Trophoblast cell (in vitro differentiated cells and primary cell): ENCODE data around the gene XAB2.

Experiments used
- DNase-seq, 2 donors: peaks; one replicate each; pipeline ENCODE4 v3.0.0-alpha.2; 2016
- H2AFZ ChIP-seq: 2 replicates; pipeline ENCODE4 v1.6.1; 2013; ENCODE audit warnings: low read length, moderate library complexity, mild to moderate bottlenecking; ENCODE audit not compliant: insufficient read depth, poor library complexity
- H2AK5ac ChIP-seq: 2 replicates; pipeline ENCODE4 v1.6.1; 2013; ENCODE audit warnings: mild to moderate bottlenecking, low read length
- H2BK120ac ChIP-seq: 2 replicates; pipeline ENCODE4 v1.6.1; 2013; ENCODE audit warnings: low read length, mild to moderate bottlenecking, moderate library complexity; ENCODE audit not compliant: insufficient read depth, poor library complexity
- H2BK12ac ChIP-seq: 2 replicates; pipeline ENCODE4 v1.6.1; 2013; ENCODE audit warnings: mild to moderate bottlenecking, low read length, moderate library complexity
- H2BK5ac ChIP-seq: 2 replicates; pipeline ENCODE4 v1.6.1; 2013; ENCODE audit warnings: low read length, low read depth, moderate library complexity, mild to moderate bottlenecking; ENCODE audit not compliant: poor library complexity
- H3K14ac ChIP-seq: 2 replicates; pipeline ENCODE4 v1.6.1; 2013; ENCODE audit warnings: mild to moderate bottlenecking, low read length
- H3K18ac ChIP-seq: 2 replicates; pipeline ENCODE4 v1.6.1; 2013; ENCODE audit warnings: mild to moderate bottlenecking, low read length
- H3K23ac ChIP-seq: 2 replicates; pipeline ENCODE4 v1.6.1; 2013; ENCODE audit warnings: low read length
- H3K27ac ChIP-seq: 2 replicates; pipeline ENCODE4 v1.5.1; 2013; ENCODE audit warnings: low read depth, mild to moderate bottlenecking, inconsistent platforms, low read length, moderate library complexity
- H3K27me3 ChIP-seq: 2 replicates; pipeline ENCODE4 v1.6.1; 2013; ENCODE audit warnings: inconsistent platforms, mild to moderate bottlenecking, low read length, moderate library complexity; ENCODE audit not compliant: insufficient read depth
- H3K36me3 ChIP-seq, 2 experiments: 1 replicate in 1 of 2; 2 replicates in 1 of 2; pipeline ENCODE4 v1.6.1; 2013; ENCODE audit warnings: low read length in 2 of 2, mild to moderate bottlenecking in 2 of 2, moderate library complexity in 1 of 2; ENCODE audit not compliant: insufficient read depth in 2 of 2, control insufficient read depth in 1 of 2
- H3K4ac ChIP-seq: 2 replicates; pipeline ENCODE4 v1.6.1; 2013; ENCODE audit warnings: low read depth, mild to moderate bottlenecking, low read length, moderate library complexity
- H3K4me1 ChIP-seq, 2 experiments: 1 replicate in 1 of 2; 2 replicates in 1 of 2; pipeline ENCODE4 v1.6.1; 2013; ENCODE audit warnings: low read length in 2 of 2, mild to moderate bottlenecking in 2 of 2, moderate library complexity in 1 of 2; ENCODE audit not compliant: insufficient read depth in 2 of 2, control insufficient read depth in 1 of 2
- H3K4me2 ChIP-seq: 2 replicates; pipeline ENCODE4 v1.6.1; 2013; ENCODE audit warnings: inconsistent platforms, mild to moderate bottlenecking, low read length, moderate library complexity
- H3K4me3 ChIP-seq: 2 replicates; pipeline ENCODE4 v1.5.1; 2013; ENCODE audit warnings: mild to moderate bottlenecking, low read depth, low read length, inconsistent platforms
- H3K79me1 ChIP-seq: one replicate; pipeline ENCODE4 v1.6.1; 2013; ENCODE audit warnings: low read length
- H3K79me2 ChIP-seq: 2 replicates; pipeline ENCODE4 v1.6.1; 2013; ENCODE audit warnings: low read length, mild to moderate bottlenecking; ENCODE audit not compliant: control insufficient read depth, insufficient read depth, poor library complexity
- H3K9ac ChIP-seq: 2 replicates; pipeline ENCODE4 v1.6.1; 2013; ENCODE audit warnings: mild to moderate bottlenecking, low read length
- H3K9me3 ChIP-seq: 2 replicates; pipeline ENCODE4 v1.6.1; 2013; ENCODE audit warnings: low read depth, mild to moderate bottlenecking, control low read depth, inconsistent platforms, low read length; ENCODE audit not compliant: insufficient read depth
- H4K12ac ChIP-seq: 2 replicates; pipeline ENCODE4 v1.6.1; 2013; ENCODE audit warnings: low read depth, mild to moderate bottlenecking, low read length, moderate library complexity
- H4K8ac ChIP-seq: 2 replicates; pipeline ENCODE4 v1.6.1; 2013; ENCODE audit warnings: low read depth, mild to moderate bottlenecking, low read length, moderate library complexity
- H4K91ac ChIP-seq: one replicate; pipeline ENCODE4 v1.6.1; 2013; ENCODE audit warnings: low read depth, mild to moderate bottlenecking, low read length, moderate library complexity
- WGBS: extraction: QIAGEN DNeasy Blood & Tissue Kit; methylation state at CpG from one replicate; pipeline ENCODE4 v1.1.7; 2013; ENCODE audit warnings: missing lambda C conversion rate; ENCODE audit not compliant: insufficient read length, insufficient coverage; ENCODE audit errors: extremely low coverage; 5-methylcytosine and 5-hydroxymethylcytosine counted together

Gene XAB2

DNA sequence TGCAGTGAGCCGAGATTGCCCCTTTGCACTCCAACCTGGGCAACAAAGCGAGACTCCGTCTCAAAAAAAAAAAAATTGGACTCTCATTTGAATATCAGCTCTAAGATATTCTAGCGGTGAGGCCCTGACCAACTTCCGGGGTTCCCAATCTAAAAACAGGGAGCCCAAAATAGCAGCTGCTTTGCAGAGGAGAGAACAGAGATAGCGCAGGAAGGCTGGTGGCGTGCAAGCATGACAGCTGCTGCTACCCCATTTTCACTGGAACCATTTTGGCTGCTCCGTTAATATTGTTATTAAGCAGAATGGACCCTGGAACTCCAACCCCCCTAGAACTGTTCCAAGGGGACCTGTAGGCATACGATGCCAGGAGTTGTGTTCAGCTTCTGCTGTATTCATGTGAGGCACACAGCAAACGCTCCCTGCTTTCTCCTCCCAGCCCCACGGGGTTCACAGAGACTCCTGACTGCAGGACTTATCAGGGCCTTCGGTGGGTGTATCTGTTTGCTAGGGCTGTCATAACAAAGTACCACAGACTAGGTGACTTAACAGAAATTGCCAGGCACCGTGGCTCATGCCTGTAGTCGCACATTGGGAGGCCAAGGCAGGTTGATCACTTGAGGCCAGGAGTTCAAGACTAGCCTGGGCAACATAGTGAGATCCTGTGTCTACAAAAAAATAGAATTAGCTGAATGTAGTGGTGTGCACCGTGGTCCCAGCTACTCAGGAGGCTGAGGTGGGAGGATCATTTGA lies 19.1 kb upstream of the XAB2 start:
- Histone ChIP-seq H3K14ac (no peak overlapping the region), H4K91ac (no peak overlapping the region), H3K27ac (no peak overlapping the region), H3K9me3 (peaks cover 2% of the 10 kb centered on the region), H4K12ac (no peak overlapping the region), H3K36me3 (peaks cover 21 to 27% of the 10 kb centered on the region in 2 experiments), H2AFZ (no peak overlapping the region), H3K79me1 (no peaks in the 10 kb centered on the region), H3K4me3 (peak overlapping the region; percentile 43), H3K18ac (no peak overlapping the region), H2BK120ac (no peak overlapping the region), H3K4ac (no peak overlapping the region), H3K4me2 (no peak overlapping the region), H3K23ac (no peak overlapping the region), H2BK12ac (no peak overlapping the region), H3K4me1 (peaks cover 2 to 4% of the 10 kb centered on the region in 2 experiments), H3K9ac (no peak overlapping the region), H2AK5ac (no peak overlapping the region), H2BK5ac (no peak overlapping the region), H3K79me2 (no peaks in the 10 kb centered on the region), H4K8ac (no peak overlapping the region), H3K27me3 (no peaks in the 10 kb centered on the region)
- no CpG with 5 or more reads among the region's 15 CpGs for WGBS
- DNase-seq, result no peak

DNA sequence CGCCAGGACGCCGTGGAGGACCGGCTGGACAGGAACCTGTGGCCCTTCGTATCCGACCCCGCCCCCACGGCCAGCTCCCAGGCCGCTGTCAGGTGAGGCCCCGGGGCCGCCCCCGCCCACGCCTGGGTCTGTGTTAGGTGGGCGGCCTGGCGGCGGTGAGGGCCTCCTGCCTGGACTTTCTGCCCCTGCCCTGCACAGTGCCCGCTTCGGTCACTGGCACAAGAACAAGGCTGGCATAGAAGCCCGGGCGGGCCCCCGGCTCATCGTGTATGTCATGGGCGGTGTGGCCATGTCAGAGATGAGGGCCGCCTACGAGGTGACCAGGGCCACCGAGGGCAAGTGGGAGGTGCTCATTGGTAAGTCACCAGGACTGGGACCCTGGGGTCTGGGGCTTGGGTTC lies 17.8 kb upstream of the XAB2 start:
- Histone ChIP-seq H3K4me3 (no peak overlapping the region), H3K18ac (no peak overlapping the region), H3K4me2 (no peak overlapping the region), H4K8ac (no peak overlapping the region), H3K9ac (no peak overlapping the region), H3K14ac (no peak overlapping the region), H3K4ac (no peak overlapping the region), H3K4me1 (peaks cover 0 to 1% of the 10 kb centered on the region in 2 experiments), H2AFZ (no peak overlapping the region), H3K27me3 (no peaks in the 10 kb centered on the region), H2BK12ac (no peak overlapping the region), H4K91ac (peak overlapping the region; percentile 5), H3K27ac (no peak overlapping the region), H2BK5ac (no peak overlapping the region), H2BK120ac (no peak overlapping the region), H2AK5ac (no peak overlapping the region), H3K9me3 (peaks cover 2% of the 10 kb centered on the region), H3K36me3 (peaks cover 28 to 35% of the 10 kb centered on the region in 2 experiments), H3K23ac (no peak overlapping the region), H4K12ac (no peak overlapping the region), H3K79me2 (no peaks in the 10 kb centered on the region), H3K79me1 (no peaks in the 10 kb centered on the region)
- no CpG with 5 or more reads among the region's 26 CpGs for WGBS
- DNase-seq, result peak in 1 of 2 donors; percentile 17

DNA sequence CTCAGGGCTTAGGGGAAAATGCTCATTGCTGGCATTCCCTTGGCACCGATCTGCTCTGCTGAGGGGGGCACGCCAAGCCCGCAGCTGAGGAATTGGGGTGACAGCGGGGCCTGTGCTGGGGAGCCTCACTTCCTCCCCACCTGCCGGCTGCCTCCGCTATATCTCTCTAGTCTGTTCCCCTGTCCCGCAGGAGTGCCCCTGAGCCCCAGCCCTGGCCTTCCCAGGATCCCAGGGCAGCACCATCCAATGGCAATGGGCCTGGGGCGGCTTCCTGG lies 17.0 kb upstream of the XAB2 start:
- peak overlapping the region; percentile 6 for H3K4me3 ChIP-seq
- H2BK120ac ChIP-seq, result no peak overlapping the region
- no peak for DNase-seq
- H3K4me2 ChIP-seq, result no peak overlapping the region
- H3K18ac ChIP-seq, result no peak overlapping the region
- no peak overlapping the region for H3K14ac ChIP-seq
- no CpG with 5 or more reads among the region's 8 CpGs for WGBS
- no peaks in the 10 kb centered on the region for H3K27me3 ChIP-seq
- H2AK5ac ChIP-seq, result no peak overlapping the region
- peaks cover 33 to 38% of the 10 kb centered on the region in 2 experiments for H3K36me3 ChIP-seq
- no peak overlapping the region for H3K23ac ChIP-seq
- no peaks in the 10 kb centered on the region for H3K4me1 ChIP-seq
- no peak overlapping the region for H3K9ac ChIP-seq
- no peak overlapping the region for H4K91ac ChIP-seq
- no peak overlapping the region for H2BK12ac ChIP-seq
- no peak overlapping the region for H4K8ac ChIP-seq
- no peak overlapping the region for H4K12ac ChIP-seq
- no peak overlapping the region for H2AFZ ChIP-seq
- H3K27ac ChIP-seq, result no peak overlapping the region
- H2BK5ac ChIP-seq, result no peak overlapping the region
- no peaks in the 10 kb centered on the region for H3K79me1 ChIP-seq
- H3K79me2 ChIP-seq, result no peaks in the 10 kb centered on the region
- no peak overlapping the region for H3K4ac ChIP-seq
- H3K9me3 ChIP-seq, result peaks cover 2% of the 10 kb centered on the region

DNA sequence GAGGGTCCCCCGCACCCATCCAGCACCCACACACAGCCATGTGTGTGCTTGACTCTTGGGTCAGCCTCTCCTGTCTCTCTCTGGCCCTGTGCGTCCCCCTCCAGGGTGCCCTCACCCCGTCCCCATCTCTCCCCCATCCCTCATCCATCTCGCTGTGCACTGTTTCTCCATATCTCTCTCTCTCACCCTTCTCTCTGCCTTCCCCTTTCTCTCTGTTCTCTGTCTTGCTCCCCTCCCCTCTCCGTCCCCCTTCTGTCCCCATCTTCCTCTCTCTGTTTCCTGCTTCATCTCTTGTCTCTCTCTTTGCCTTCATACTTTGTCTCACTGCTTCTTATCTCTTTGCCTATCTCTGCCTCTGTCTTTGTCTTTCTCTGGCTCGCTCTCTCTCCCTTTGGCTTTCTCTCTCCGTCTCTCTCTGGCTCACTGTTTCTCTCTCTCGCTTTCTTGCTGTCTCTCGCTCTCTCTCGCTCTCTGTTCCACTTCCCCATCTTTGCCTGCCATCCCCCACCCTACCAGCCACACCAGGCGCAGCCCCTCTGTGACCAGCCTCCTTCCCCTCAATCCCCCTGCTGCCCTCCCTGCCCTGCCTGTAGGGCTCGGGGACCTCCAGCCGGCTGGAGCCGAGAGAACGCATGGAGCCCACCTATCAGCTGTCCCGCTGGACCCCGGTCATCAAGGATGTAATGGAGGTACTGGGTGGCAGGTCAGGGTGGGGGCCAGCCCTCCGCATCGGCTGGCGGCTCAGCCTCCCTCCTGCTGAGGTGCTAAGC lies 16.5 kb upstream of the XAB2 start:
- Histone ChIP-seq H3K27me3 (no peaks in the 10 kb centered on the region), H3K27ac (no peak overlapping the region), H2AK5ac (no peak overlapping the region), H3K18ac (no peak overlapping the region), H3K4ac (no peak overlapping the region), H4K91ac (no peak overlapping the region), H2BK120ac (no peak overlapping the region), H3K9ac (no peak overlapping the region), H3K4me3 (peak overlapping the region; percentile 6), H2BK5ac (no peak overlapping the region), H2BK12ac (no peak overlapping the region), H3K4me1 (no peaks in the 10 kb centered on the region), H3K36me3 (peaks cover 33 to 38% of the 10 kb centered on the region in 2 experiments), H3K79me2 (no peaks in the 10 kb centered on the region), H4K12ac (no peak overlapping the region), H3K79me1 (no peaks in the 10 kb centered on the region), H3K4me2 (no peak overlapping the region), H4K8ac (no peak overlapping the region), H3K23ac (no peak overlapping the region), H3K14ac (no peak overlapping the region), H2AFZ (no peak overlapping the region), H3K9me3 (peaks cover 2% of the 10 kb centered on the region)
- no peak for DNase-seq
- no CpG with 5 or more reads among the region's 20 CpGs for WGBS
